Cerebellar cortex (tissue), 1 donor: ENCODE data around the gene NRP2.

Experiments
- DNase-seq: peaks from one replicate; pipeline ENCODE4 v3.0.0-alpha.2; 2015; ENCODE audit warnings: low spot score

Gene NRP2

GRCh38 chr2:205712508-205712907 is 30.2 kb downstream of the NRP2 start:
- DNase-seq, result no peak

- no peak for DNase-seq
Measured at GRCh38 chr2:205713086-205713485, 30.8 kb downstream of the NRP2 start.

DNA sequence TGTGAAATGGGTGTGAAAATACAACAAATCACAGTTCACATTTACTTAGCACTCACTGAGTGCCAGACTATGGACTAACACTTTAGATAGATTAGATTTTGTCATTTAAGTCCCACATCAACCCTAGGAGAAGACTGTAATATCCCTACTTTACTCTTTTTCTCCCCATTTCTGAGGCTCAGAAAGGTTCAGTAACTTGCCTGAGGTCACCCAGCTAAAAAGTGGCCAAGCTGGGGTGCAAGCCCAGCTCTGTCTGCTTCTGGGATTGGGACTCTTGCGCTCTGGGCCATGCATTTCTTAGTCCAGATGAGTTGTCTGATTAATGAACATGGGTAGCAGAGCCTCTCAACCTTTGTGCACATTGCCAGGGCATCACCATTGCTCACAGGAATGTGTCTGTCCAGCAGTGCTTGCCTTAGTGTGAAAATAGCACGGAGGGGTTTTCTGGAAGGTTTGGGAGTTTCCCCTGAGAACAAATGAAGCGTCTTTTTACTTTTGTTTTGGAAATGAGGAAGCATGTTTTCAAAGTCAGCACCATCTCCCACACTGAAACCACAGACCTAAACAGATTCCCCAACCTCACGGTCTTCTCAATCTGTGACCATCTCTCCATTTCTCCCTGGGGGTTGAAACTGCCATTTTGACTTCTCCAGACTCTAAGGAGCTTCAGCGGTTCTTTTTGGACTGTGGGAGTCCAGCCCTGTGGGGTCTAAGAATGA is 31.9 kb downstream of the NRP2 start:
- DNase-seq, result no peak

GRCh38 chr2:205714789-205715720 is 32.8 kb downstream of the NRP2 start:
- DNase-seq, result no peak

DNA sequence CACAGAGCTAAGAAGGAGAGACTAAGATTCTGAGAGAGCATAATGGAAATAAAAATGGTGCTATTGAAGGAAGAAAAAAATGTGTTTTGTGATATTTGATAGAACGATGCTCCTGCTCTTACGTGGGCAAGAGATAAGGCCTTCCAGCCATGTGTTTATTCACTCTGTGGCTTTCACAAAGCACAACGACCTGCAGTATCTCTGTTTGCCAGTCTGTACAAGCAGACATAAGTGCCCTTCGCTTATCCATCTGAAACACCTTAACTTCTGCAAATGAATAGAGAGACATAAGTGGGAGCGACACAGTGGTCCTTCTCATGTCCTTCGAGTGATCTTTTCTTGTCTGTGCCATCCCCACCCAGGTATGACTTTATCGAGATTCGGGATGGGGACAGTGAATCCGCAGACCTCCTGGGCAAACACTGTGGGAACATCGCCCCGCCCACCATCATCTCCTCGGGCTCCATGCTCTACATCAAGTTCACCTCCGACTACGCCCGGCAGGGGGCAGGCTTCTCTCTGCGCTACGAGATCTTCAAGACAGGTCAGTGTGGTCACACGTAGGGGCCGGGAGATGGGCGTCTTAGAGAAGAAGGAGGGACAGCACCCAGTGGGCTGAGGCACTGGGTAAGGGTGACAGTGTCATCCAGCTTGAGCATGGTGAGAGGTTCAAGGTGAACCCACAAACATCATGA is 33.7 kb downstream of the NRP2 start:
- peak; percentile 18 for DNase-seq

GRCh38 chr2:205717175-205717846 is 35.0 kb downstream of the NRP2 start:
- no peak for DNase-seq

GRCh38 chr2:205717999-205718398 is 35.7 kb downstream of the NRP2 start:
- DNase-seq, result no peak

DNA sequence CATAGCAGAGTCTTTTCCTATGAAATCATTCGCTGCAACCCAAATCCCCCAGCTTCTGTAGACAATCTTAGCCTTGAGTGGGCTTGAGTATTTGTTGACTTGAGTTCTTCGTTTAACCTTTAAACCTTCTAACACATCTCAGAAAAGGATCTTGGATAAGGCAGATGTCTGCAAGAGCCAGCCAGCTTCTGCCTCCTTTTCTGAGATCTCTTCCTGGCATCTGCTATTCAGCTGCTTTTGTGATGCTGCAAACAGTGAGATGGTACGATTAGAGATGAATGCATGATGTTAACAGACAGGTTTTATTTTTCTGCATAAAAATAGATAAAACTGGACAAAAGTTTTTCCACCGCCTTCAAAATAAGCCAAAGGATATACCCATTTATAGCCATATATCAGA is 37.5 kb downstream of the NRP2 start:
- DNase-seq, result no peak

DNA sequence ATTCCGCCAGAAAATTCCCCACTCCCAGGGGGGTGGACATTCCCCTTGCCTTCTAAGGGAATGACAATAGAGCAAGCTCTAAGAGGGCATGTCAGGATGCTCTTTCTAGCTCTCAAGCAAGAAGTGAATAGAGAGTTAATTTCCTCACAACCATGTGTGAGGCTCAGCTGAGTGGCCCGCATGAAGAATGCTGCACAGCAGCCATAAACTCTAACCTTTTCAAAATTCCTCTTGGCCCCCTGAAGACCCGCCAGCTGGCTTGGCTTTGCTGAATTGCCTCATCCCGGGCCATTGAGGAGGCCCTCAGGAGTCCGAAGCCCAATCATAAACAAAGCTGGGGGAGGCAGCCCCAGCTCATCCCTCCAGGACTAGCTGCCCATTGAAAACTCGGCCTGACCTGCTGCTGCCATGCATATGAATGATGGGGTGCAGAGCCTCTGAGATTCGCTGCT is 38.2 kb downstream of the NRP2 start:
- DNase-seq, result no peak

DNA sequence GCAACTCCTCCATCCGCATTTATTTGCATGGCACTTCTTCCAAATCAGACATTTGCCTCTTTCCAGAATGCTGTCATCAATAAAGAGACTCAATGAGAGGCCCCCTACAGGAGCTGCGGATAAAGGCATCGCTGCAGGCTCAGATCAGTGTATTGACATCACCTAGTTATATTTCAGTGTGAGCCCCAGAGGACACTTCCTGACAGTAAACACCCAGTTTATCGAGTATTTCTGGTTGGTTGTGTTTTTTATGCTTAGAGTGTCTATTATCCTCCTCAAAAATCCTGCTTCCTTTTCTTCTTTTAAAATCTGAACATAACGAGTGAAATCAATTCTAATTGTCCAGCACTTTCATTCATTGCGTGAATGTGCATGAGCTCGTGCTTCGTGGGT is 38.8 kb downstream of the NRP2 start:
- no peak for DNase-seq

- DNase-seq, result no peak
Measured at GRCh38 chr2:205722283-205722918, 40.1 kb downstream of the NRP2 start.

GRCh38 chr2:205723179-205723578 is 40.9 kb downstream of the NRP2 start:
- DNase-seq, result no peak

- no peak for DNase-seq
Measured at GRCh38 chr2:205725059-205725458, 42.8 kb downstream of the NRP2 start.

DNA sequence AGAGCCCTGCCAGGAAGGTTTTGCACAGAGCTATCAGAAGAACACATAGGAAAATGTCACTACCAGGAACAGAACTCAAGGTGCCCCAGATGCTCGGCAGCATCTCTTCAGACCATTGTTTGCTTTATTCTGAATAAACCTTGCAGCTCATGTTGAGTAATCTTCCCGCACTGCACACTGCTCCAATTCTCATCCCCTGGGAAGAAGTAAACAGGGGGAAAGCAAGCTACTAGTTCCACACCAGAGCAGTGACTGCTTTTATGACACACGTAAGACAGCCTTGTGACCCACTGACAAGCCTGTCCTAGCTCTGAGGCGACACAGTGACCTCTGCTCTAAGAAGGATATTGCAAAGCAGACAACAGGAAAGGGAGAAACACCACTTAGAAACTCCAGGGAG is 44.2 kb downstream of the NRP2 start:
- DNase-seq, result no peak

- no peak for DNase-seq
Measured at GRCh38 chr2:205727174-205727573, 44.9 kb downstream of the NRP2 start.

- no peak for DNase-seq
Measured at GRCh38 chr2:205728366-205728765, 46.1 kb downstream of the NRP2 start.

DNA sequence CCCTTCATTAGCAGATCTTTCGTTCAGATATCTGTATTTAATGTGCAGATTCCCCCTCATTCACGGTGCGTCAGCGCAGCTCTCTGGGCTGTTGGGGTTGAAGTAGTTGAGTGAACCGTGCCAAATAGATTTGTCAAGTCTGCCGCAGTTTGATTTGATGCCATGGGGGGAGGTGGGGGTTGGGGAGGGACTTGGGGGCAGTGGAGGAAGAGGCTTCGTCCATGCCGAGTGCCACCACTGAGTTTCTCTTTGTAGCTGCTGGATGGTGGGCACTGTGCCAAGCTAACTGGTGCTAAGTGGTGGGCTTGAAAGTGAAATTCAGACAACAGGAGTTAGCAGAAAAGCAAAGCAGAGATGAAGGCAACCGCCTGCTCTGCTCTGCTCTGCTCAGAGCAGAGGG is 47.9 kb downstream of the NRP2 start:
- DNase-seq, result no peak

DNA sequence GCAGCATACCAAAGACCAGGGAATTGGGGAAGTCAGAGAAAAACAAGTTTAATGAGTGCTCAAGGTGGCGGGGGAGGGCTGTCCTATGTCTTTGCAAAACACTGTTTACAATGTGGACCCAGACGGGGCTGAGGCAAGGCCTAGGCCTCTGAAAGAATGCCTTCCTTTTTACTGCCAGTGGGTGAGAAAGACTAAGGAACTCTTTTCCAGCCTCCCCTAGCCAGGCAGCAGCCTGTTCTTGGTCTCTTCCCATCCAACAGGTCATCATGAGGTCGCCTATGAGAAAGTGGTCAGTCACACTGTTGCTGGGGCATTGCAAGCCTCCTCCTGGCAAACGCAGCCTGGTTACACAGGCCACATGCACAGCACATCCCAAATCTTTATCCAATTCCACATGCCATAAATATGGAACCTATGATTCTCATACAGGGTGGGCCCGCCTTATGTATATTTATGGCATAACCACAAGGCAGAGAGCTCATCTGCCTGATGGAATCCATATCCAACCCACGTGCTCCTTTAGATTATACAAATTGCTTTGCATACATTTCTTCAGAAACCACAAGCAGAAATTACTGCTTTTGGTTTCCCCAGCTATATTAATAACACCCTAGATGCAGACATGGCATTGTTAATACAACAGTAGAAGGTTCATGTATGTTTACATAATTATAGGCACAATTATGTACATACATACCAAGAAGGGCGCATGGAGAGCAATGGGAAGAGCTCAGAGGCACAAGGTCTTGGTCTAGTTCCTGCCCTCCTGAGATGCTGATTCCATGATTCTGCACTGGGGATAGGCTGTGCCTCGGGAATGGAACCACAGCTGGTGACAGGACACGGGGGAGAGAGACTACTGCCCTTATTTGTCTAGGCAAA is 48.6 kb downstream of the NRP2 start:
- DNase-seq, result no peak

GRCh38 chr2:205731583-205731981 is 49.3 kb downstream of the NRP2 start:
- no peak for DNase-seq

DNA sequence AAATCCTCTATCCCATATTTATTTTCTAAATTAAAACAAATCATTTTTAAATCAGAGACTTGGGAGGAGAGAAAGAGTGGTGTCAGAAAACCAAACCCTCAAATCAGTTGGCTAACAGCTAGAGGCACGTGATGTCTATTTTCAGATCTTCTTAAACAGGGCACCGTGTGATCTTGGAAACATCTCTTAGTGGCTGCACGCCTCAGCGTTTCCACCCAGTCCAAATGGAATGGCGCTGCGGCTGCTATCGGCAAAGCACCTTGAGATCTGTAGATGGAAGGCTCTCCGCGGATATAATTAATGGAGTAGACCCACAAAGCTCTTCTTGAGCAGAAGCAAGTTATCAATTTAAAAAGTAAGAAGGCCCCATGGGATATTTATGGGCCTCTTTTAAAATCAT is 50.0 kb downstream of the NRP2 start:
- no peak for DNase-seq

GRCh38 chr2:205733082-205733481 is 50.8 kb downstream of the NRP2 start:
- no peak for DNase-seq
